SK-N-SH (cell line): ENCODE measurements around the gene SDHAF3. TPM values are rescaled to one million over a fixed set of nuclear protein-coding genes. Genes with fewer than 3 reads are reported as not detected.

Experiments used
- CTCF ChIA-PET: fragments of 300-600, 350-600 bp; formaldehyde crosslinking; extraction: SDS; loops from one replicate; lab custom pipeline; 2021; lab: Yijun Ruan, JAX
- POLR2A ChIA-PET: fragments of 350-600 bp; sonication (Branson Sonifier 250); formaldehyde crosslinking; extraction: SDS; loops from one replicate; lab custom pipeline; 2020; ENCODE audit warnings: antibody characterized with exemption, inconsistent platforms; lab: Yijun Ruan, JAX
- DNase-seq: peaks from one replicate; pipeline ENCODE4 v3.0.0; 2012
- H2AFZ ChIP-seq: fragments of 200-600 bp; sonication (generic); 2 replicates; pipeline ENCODE4 v1.8.1; 2016; ENCODE audit warnings: antibody characterized with exemption, mild to moderate bottlenecking, low read depth
- H3F3A ChIP-seq: fragments of 200-600 bp; sonication (generic); replicated peaks from 2 replicates; pipeline ENCODE3; 2016; ENCODE audit warnings: antibody characterized with exemption, mild to moderate bottlenecking; ENCODE audit not compliant: insufficient read depth
- H3K27ac ChIP-seq, 2 experiments: fragments of 200-500 bp in 1 of 2; fragments of 200-600 bp in 1 of 2; sonication (Bioruptor generic) in 1 of 2; sonication (generic), shearing (Covaris generic) in 1 of 2; 2 replicates each; pipeline versions ENCODE4 v1.5.1 to v1.6.1; 2014 to 2016; ENCODE audit warnings: low read depth in 2 of 2, inconsistent platforms in 1 of 2, low read length in 1 of 2, mild to moderate bottlenecking in 1 of 2, mixed read lengths in 1 of 2
- H3K27me3 ChIP-seq: fragments of 200-600 bp; sonication (generic), shearing (Covaris generic); 2 replicates; pipeline ENCODE4 v1.6.1; 2016; ENCODE audit warnings: mixed run types; ENCODE audit not compliant: insufficient read depth
- H3K36me3 ChIP-seq, 2 experiments: fragments of 200-500 bp in 1 of 2; fragments of 200-600 bp in 1 of 2; sonication (Bioruptor generic) in 1 of 2; sonication (generic) in 1 of 2; replicated peaks in 1 of 2; 2 replicates each; pipeline versions ENCODE3 to v1.5.1; 2014 to 2016; ENCODE audit warnings: low read length in 1 of 2, mild to moderate bottlenecking in 1 of 2; ENCODE audit not compliant: insufficient read depth in 2 of 2, control insufficient read depth in 1 of 2
- H3K4me1 ChIP-seq, 2 experiments: fragments of 200-500 bp in 1 of 2; fragments of 200-600 bp in 1 of 2; sonication (Bioruptor generic) in 1 of 2; sonication (generic), shearing (Covaris generic) in 1 of 2; 2 replicates each; pipeline versions ENCODE4 v1.5.1 to v1.6.1; 2014 to 2016; ENCODE audit warnings: low read depth in 1 of 2, low read length in 1 of 2, mixed run types in 1 of 2; ENCODE audit not compliant: insufficient read depth in 2 of 2, control insufficient read depth in 1 of 2
- H3K4me2 ChIP-seq: fragments of 200-600 bp; sonication (generic), shearing (Covaris generic); 2 replicates; pipeline ENCODE4 v1.6.1; 2017; ENCODE audit warnings: mixed run types
- H3K4me3 ChIP-seq, 2 experiments: fragments of 200-500 bp in 1 of 2; fragments of 200-600 bp in 1 of 2; sonication (Bioruptor generic) in 1 of 2; sonication (generic), shearing (Covaris generic) in 1 of 2; 2 replicates each; pipeline versions ENCODE4 v1.5.1 to v1.8.1; 2014 to 2016; ENCODE audit warnings: low read depth in 2 of 2, inconsistent platforms in 1 of 2, low read length in 1 of 2, mild to moderate bottlenecking in 1 of 2, mixed read lengths in 1 of 2, moderate library complexity in 1 of 2
- H3K79me2 ChIP-seq: fragments of 200-600 bp; sonication (generic); 2 replicates; pipeline ENCODE4 v1.8.1; 2017; ENCODE audit warnings: mild to moderate bottlenecking; ENCODE audit not compliant: insufficient read depth
- H3K9ac ChIP-seq: fragments of 200-600 bp; sonication (generic); 2 replicates; pipeline ENCODE4 v1.6.1; 2017; ENCODE audit warnings: mixed run types
- H3K9me2 ChIP-seq: fragments of 200-600 bp; sonication (generic); 2 replicates; pipeline ENCODE4 v1.6.1; 2017; ENCODE audit warnings: mixed run types
- H3K9me3 ChIP-seq: fragments of 200-600 bp; sonication (generic); 2 replicates; pipeline ENCODE4 v1.6.1; 2017; ENCODE audit warnings: mixed run types, mild to moderate bottlenecking, moderate library complexity
- H4K20me1 ChIP-seq: fragments of 200-600 bp; sonication (generic); 2 replicates; pipeline ENCODE4 v1.6.1; 2017; ENCODE audit warnings: mild to moderate bottlenecking, mixed run types; ENCODE audit not compliant: insufficient read depth
- FOSL2 ChIP-seq: IDR thresholded peaks from 2 replicates; pipeline ENCODE4 v1.4.0; 2012; ENCODE audit warnings: low read depth, mild to moderate bottlenecking, moderate library complexity, borderline replicate concordance
- GATA2 ChIP-seq: sonication (generic); formaldehyde crosslinking; IDR thresholded peaks from 2 replicates; pipeline ENCODE4 v1.5.0; 2020; ENCODE audit warnings: mild to moderate bottlenecking, missing genetic modification reagents
- RFX5 ChIP-seq: IDR thresholded peaks from 2 replicates; pipeline ENCODE4 v1.6.1; 2012; ENCODE audit warnings: mild to moderate bottlenecking, improper control_type of control experiment, low read length
- RXRA ChIP-seq: IDR thresholded peaks from 2 replicates; pipeline ENCODE4 v1.4.0; 2012; ENCODE audit warnings: low read depth, mild to moderate bottlenecking, borderline replicate concordance
- USF1 ChIP-seq: IDR thresholded peaks from 2 replicates; pipeline ENCODE4 v1.4.0; 2012; ENCODE audit warnings: low read depth, borderline replicate concordance
- WGBS: methylation state at CpG from one replicate; pipeline ENCODE4 v1.1.6; 2017; ENCODE audit warnings: low lambda C conversion rate; 5-methylcytosine and 5-hydroxymethylcytosine counted together
- polyA plus RNA-seq, 3 experiments: library from polyadenylated mRNA; depleted of rRNA; stranded (reverse); fragments of >200 nt; gene quantifications; 2 replicates each; pipeline ENCODE4 v1.2.3, GENCODE V29; 2012

SDHAF3 gene
- polyA plus RNA-seq, 1 of the 3 experiments (the other 2 are of a cell fraction), result 17.0 TPM

DNA sequence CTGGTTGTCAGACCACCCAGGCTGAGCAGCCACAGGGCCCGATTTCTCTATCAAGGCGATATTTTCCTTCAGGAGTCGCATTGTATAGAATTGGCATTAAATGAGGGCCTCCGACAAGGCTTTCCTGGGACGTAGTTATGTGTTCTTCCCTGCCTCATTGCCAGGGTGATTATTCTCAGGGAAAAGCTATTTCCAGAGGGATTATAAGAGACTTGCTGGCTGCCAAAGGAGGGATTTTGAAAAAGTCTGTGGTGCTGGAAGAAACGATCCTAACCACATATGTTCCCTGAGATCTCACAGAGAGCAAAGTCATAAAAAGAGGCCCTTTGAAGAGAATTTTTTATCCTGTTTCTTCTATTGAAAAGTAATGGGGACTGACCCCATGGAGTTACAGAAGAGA, 27.7 kb upstream of the SDHAF3 start:
- no peak overlapping the region for H3K4me2 ChIP-seq
- 0 out of 2 replicates have a peak, but pooled peaks cover 11% of the 10 kb centered on the region for H3K27me3 ChIP-seq
- H3K36me3 ChIP-seq, result no peaks in the 10 kb centered on the region
- H4K20me1 ChIP-seq, result no peaks in the 10 kb centered on the region
- no peak for TF ChIP-seq FOSL2
- TF ChIP-seq RXRA, result no peak
- POLR2A ChIA-PET, result no interaction called here
- DNase-seq, result no peak
- CTCF ChIA-PET, result interaction anchor here (0.9 kb wide), 1 partner anchor 1174 kb away, joined by 3 read pairs; no protein-coding TSS in a partner anchor
- H3K9ac ChIP-seq, result no peak overlapping the region
- H3K9me3 ChIP-seq, result no peaks in the 10 kb centered on the region
- no peaks in the 10 kb centered on the region for H3F3A ChIP-seq
- H3K4me3 ChIP-seq, result no peak overlapping the region
- H3K79me2 ChIP-seq, result no peaks in the 10 kb centered on the region
- no peaks in the 10 kb centered on the region for H3K4me1 ChIP-seq
- no peaks in the 10 kb centered on the region for H3K9me2 ChIP-seq
- H3K27ac ChIP-seq, result no peak overlapping the region
- no peak overlapping the region for H2AFZ ChIP-seq
- 46% methylated on average over 6 of the region's 6 CpGs for WGBS

GRCh38 chr7:97090761-97091353, 26.6 kb upstream of the SDHAF3 start:
- Histone ChIP-seq H3K9ac (no peak overlapping the region), H3K79me2 (no peaks in the 10 kb centered on the region), H2AFZ (no peak overlapping the region), H3K9me2 (no peaks in the 10 kb centered on the region), H3K36me3 (no peaks in the 10 kb centered on the region), H3K9me3 (no peaks in the 10 kb centered on the region), H3K4me1 (no peaks in the 10 kb centered on the region), H3K27me3 (0 out of 2 replicates have a peak, but pooled peaks cover 11% of the 10 kb centered on the region), H4K20me1 (no peaks in the 10 kb centered on the region), H3K27ac (no peak overlapping the region), H3K4me2 (no peak overlapping the region), H3F3A (no peaks in the 10 kb centered on the region), H3K4me3 (no peak overlapping the region)
- ChIA-PET CTCF (interaction anchor here (0.9 to 6.5 kb wide), 5 partner anchors 8 to 26 kb away, joined by 3 to 60 read pairs (median 4); partner anchors contain the start of gene SDHAF3), POLR2A (no interaction called here)
- no peak for TF ChIP-seq USF1
- no peak for TF ChIP-seq RFX5
- WGBS, result 13% methylated on average over 1 of the region's 1 CpG
- no peak for DNase-seq

- no peaks in the 10 kb centered on the region for H3K36me3 ChIP-seq
- H3K4me1 ChIP-seq, result no peaks in the 10 kb centered on the region
- no peaks in the 10 kb centered on the region for H4K20me1 ChIP-seq
- 0 out of 2 replicates have a peak, but pooled peaks have one; percentile 20 for TF ChIP-seq GATA2 (CRISPR knock-in tag)
- no peak for TF ChIP-seq RXRA
- DNase-seq, result no peak
- H3K9ac ChIP-seq, result no peak overlapping the region
- no peaks in the 10 kb centered on the region for H3F3A ChIP-seq
- no peak overlapping the region for H2AFZ ChIP-seq
- POLR2A ChIA-PET, result no interaction called here
- CTCF ChIA-PET, result interaction anchor here (0.8 to 6.5 kb wide), 7 partner anchors 11 to 1074 kb away, joined by 3 to 60 read pairs (median 6); no protein-coding TSS in a partner anchor
- no peak overlapping the region for H3K4me3 ChIP-seq
- WGBS, result 31% methylated on average over 3 of the region's 3 CpGs
- H3K4me2 ChIP-seq, result no peak overlapping the region
- no peaks in the 10 kb centered on the region for H3K79me2 ChIP-seq
- no peak overlapping the region for H3K27ac ChIP-seq
- 0 out of 2 replicates have a peak, but pooled peaks cover 11% of the 10 kb centered on the region for H3K27me3 ChIP-seq
- no peaks in the 10 kb centered on the region for H3K9me3 ChIP-seq
- no peaks in the 10 kb centered on the region for H3K9me2 ChIP-seq
These were observed 23.1 kb upstream of the SDHAF3 start for GRCh38 chr7:97094284-97094930.
